Measurements from ENCODE around the gene DECR2.

- TF ChIP-seq, protein P1, sequence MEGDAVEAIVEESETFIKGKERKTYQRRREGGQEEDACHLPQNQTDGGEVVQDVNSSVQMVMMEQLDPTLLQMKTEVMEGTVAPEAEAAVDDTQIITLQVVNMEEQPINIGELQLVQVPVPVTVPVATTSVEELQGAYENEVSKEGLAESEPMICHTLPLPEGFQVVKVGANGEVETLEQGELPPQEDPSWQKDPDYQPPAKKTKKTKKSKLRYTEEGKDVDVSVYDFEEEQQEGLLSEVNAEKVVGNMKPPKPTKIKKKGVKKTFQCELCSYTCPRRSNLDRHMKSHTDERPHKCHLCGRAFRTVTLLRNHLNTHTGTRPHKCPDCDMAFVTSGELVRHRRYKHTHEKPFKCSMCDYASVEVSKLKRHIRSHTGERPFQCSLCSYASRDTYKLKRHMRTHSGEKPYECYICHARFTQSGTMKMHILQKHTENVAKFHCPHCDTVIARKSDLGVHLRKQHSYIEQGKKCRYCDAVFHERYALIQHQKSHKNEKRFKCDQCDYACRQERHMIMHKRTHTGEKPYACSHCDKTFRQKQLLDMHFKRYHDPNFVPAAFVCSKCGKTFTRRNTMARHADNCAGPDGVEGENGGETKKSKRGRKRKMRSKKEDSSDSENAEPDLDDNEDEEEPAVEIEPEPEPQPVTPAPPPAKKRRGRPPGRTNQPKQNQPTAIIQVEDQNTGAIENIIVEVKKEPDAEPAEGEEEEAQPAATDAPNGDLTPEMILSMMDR (IDR thresholded peaks at IDR 0.05; ENCODE audit: low read depth, low read length, missing input control): no peak
- TF ChIP-seq RAD21 (IDR thresholded peaks at IDR 0.05) (no peak), MAX (IDR thresholded peaks at IDR 0.05) (no peak), EGR1 (IDR thresholded peaks at IDR 0.05; ENCODE audit: low read depth in 2 of 2) (no peak), JUND (IDR thresholded peaks at IDR 0.05) (no peak), RXRA (IDR thresholded peaks at IDR 0.05) (no peak), TAF1 (conservative IDR thresholded peaks at IDR 0.05) (no peak), YY1 (IDR thresholded peaks at IDR 0.05) (no peak), SP1 (IDR thresholded peaks at IDR 0.05) (no peak)
- TF ChIP-seq, protein P2, sequence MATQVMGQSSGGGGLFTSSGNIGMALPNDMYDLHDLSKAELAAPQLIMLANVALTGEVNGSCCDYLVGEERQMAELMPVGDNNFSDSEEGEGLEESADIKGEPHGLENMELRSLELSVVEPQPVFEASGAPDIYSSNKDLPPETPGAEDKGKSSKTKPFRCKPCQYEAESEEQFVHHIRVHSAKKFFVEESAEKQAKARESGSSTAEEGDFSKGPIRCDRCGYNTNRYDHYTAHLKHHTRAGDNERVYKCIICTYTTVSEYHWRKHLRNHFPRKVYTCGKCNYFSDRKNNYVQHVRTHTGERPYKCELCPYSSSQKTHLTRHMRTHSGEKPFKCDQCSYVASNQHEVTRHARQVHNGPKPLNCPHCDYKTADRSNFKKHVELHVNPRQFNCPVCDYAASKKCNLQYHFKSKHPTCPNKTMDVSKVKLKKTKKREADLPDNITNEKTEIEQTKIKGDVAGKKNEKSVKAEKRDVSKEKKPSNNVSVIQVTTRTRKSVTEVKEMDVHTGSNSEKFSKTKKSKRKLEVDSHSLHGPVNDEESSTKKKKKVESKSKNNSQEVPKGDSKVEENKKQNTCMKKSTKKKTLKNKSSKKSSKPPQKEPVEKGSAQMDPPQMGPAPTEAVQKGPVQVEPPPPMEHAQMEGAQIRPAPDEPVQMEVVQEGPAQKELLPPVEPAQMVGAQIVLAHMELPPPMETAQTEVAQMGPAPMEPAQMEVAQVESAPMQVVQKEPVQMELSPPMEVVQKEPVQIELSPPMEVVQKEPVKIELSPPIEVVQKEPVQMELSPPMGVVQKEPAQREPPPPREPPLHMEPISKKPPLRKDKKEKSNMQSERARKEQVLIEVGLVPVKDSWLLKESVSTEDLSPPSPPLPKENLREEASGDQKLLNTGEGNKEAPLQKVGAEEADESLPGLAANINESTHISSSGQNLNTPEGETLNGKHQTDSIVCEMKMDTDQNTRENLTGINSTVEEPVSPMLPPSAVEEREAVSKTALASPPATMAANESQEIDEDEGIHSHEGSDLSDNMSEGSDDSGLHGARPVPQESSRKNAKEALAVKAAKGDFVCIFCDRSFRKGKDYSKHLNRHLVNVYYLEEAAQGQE (IDR thresholded peaks at IDR 0.05): no peak
- TF ChIP-seq, protein P3, sequence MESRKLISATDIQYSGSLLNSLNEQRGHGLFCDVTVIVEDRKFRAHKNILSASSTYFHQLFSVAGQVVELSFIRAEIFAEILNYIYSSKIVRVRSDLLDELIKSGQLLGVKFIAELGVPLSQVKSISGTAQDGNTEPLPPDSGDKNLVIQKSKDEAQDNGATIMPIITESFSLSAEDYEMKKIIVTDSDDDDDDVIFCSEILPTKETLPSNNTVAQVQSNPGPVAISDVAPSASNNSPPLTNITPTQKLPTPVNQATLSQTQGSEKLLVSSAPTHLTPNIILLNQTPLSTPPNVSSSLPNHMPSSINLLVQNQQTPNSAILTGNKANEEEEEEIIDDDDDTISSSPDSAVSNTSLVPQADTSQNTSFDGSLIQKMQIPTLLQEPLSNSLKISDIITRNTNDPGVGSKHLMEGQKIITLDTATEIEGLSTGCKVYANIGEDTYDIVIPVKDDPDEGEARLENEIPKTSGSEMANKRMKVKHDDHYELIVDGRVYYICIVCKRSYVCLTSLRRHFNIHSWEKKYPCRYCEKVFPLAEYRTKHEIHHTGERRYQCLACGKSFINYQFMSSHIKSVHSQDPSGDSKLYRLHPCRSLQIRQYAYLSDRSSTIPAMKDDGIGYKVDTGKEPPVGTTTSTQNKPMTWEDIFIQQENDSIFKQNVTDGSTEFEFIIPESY (IDR thresholded peaks at IDR 0.05): no peak
- TF ChIP-seq, protein P4, sequence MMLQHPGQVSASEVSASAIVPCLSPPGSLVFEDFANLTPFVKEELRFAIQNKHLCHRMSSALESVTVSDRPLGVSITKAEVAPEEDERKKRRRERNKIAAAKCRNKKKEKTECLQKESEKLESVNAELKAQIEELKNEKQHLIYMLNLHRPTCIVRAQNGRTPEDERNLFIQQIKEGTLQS (IDR thresholded peaks at IDR 0.05): no peak
Measured at GRCh38 chr16:373848-374615, 27.7 kb upstream of the DECR2 start.

Measured in liver (tissue), 3 donors.